Spinal cord (tissue), 10 donors: ENCODE measurements around the gene RASSF5. TPM values are rescaled to one million over a fixed set of nuclear protein-coding genes. Genes with fewer than 3 reads are reported as not detected.
"Not testable (repeated sequence)": the region's sequence is repeated elsewhere in the genome, so short reads cannot be mapped to it uniquely, and the experiment has no call there.

ENCODE experiments used
- DNase-seq, 6 donors: peaks; one replicate each; pipeline versions ENCODE4 v3.0.0 to v3.0.0-alpha.2; 2013 to 2015; ENCODE audit warnings: low spot score in 6 of 6, low read depth in 4 of 6
- H3K27ac ChIP-seq: one replicate; pipeline ENCODE4 v1.5.1; 2013; ENCODE audit warnings: low read depth, low read length, control low read depth
- H3K27me3 ChIP-seq: one replicate; pipeline ENCODE4 v1.6.1; 2013; ENCODE audit warnings: low read length; ENCODE audit not compliant: control insufficient read depth, insufficient read depth
- H3K36me3 ChIP-seq: one replicate; pipeline ENCODE4 v1.6.1; 2013; ENCODE audit warnings: low read length; ENCODE audit not compliant: control insufficient read depth, insufficient read depth
- H3K4me1 ChIP-seq: one replicate; pipeline ENCODE4 v1.6.1; 2013; ENCODE audit warnings: low read length; ENCODE audit not compliant: control insufficient read depth, insufficient read depth
- H3K4me3 ChIP-seq: one replicate; pipeline ENCODE4 v1.5.1; 2013; ENCODE audit warnings: low read depth, low read length, control low read depth
- H3K9me3 ChIP-seq: one replicate; pipeline ENCODE4 v1.6.1; 2013; ENCODE audit warnings: low read length; ENCODE audit not compliant: control insufficient read depth, insufficient read depth
- whole genome bisulfite sequencing: methylation state at CpG from one replicate; pipeline ENCODE4 v1.1.5; 2013; ENCODE audit warnings: missing lambda C conversion rate; ENCODE audit not compliant: insufficient coverage; 5-methylcytosine and 5-hydroxymethylcytosine counted together
- polyA plus RNA-seq, 2 donors: library from polyadenylated mRNA; unstranded; fragments of 120-200 nt; gene quantifications; one replicate each; pipeline ENCODE4 v1.2.1, GENCODE V29; 2013; ENCODE audit not compliant: insufficient read length in 2 of 2
- total RNA-seq, 2 donors: library from RNA; depleted of rRNA in 1 of 2; stranded (reverse); fragments of 120-200 nt in 1 of 2; fragments of >200 nt in 1 of 2; gene quantifications; one replicate each; pipeline versions ENCODE4 v1.2.3 to v1.2.4, GENCODE V29; 2013 to 2014
- donor health status: healthy.

Gene RASSF5
- total and polyA plus RNA-seq, 4 donors = 3.2 to 13.7 (median 9.8) TPM

DNA sequence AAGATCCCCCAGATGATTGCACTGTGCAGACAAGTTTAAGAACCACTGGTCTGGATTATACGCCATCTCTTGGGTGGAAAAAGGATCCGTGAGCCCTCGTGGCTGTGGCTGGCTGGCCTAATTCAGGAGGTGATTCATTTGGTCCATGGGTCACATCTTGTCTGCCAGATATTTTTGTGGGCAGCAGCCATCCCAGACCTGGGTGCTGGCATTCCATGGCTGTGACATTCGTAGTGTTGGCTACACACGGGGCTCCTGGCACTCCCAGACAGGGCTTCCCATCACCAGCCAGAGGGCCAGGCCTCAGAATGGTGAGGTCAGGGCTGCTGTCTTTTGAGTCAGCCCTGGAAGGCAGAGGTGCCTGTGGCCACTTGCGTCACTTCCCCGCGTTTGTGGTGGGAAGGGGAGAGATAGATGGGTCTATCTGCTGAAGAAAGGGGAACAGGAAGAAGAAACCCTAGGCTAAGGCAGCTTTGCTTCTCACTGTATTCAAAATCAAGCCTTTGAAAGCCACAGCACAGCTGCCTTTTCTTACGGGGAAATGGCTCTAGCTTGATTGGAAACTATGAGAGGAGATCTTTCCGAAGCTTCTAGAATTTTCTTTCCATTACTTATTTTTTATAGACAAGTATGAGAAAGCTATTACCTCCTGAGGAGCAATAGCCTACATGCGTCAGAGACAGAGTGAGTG is 72.6 kb downstream of the RASSF5 start:
- 82% methylated on average over 6 of the region's 11 CpGs for WGBS
- DNase-seq = peak in 1 of 6 donors; percentile 24

GRCh38 chr1:206580438-206581113 is 73.2 kb downstream of the RASSF5 start:
- Histone ChIP-seq H3K27ac (peak overlapping the region; percentile 16), H3K27me3 (no peaks in the 10 kb centered on the region), H3K9me3 (no peaks in the 10 kb centered on the region), H3K36me3 (peaks cover 6% of the 10 kb centered on the region), H3K4me3 (no peak overlapping the region), H3K4me1 (peaks cover 14% of the 10 kb centered on the region)
- 80% methylated on average over 5 of the region's 8 CpGs for WGBS
- no peak for DNase-seq

More for the DNA sequence above, 72.6 kb downstream of the RASSF5 start:
- H3K27me3 ChIP-seq = no peaks in the 10 kb centered on the region
- H3K27ac ChIP-seq = peak overlapping the region; percentile 16
- no peaks in the 10 kb centered on the region for H3K9me3 ChIP-seq
- peaks cover 15% of the 10 kb centered on the region for H3K4me1 ChIP-seq
- peaks cover 5% of the 10 kb centered on the region for H3K36me3 ChIP-seq
- no peak overlapping the region for H3K4me3 ChIP-seq

- 97% methylated on average over 3 of the region's 7 CpGs for WGBS
- H3K27ac ChIP-seq, DNase-seq, H3K9me3 ChIP-seq, H3K27me3 ChIP-seq, H3K4me3 ChIP-seq: not testable (repeated sequence)
- H3K4me1 ChIP-seq = peaks cover 10% of the 10 kb centered on the region
- H3K36me3 ChIP-seq = peaks cover 11% of the 10 kb centered on the region
These were observed 73.8 kb downstream of the RASSF5 start for GRCh38 chr1:206581114-206581497.

GRCh38 chr1:206581571-206581981 is 74.2 kb downstream of the RASSF5 start:
- Histone ChIP-seq H3K36me3 (peaks cover 16% of the 10 kb centered on the region), H3K27me3 (no peaks in the 10 kb centered on the region), H3K27ac (no peak overlapping the region), H3K9me3 (no peaks in the 10 kb centered on the region), H3K4me1 (peaks cover 10% of the 10 kb centered on the region), H3K4me3 (no peak overlapping the region)
- peak in 1 of 6 donors; percentile 33 for DNase-seq
- WGBS = 81% methylated on average over 7 of the region's 10 CpGs

GRCh38 chr1:206582537-206582936 is 75.2 kb downstream of the RASSF5 start:
- Histone ChIP-seq H3K36me3 (peaks cover 23% of the 10 kb centered on the region), H3K4me1 (peaks cover 10% of the 10 kb centered on the region), H3K27ac (no peak overlapping the region), H3K4me3 (no peak overlapping the region), H3K9me3 (no peaks in the 10 kb centered on the region), H3K27me3 (no peaks in the 10 kb centered on the region)
- DNase-seq = no peak
- WGBS = 96% methylated on average over 3 of the region's 5 CpGs

- H3K9me3 ChIP-seq = no peaks in the 10 kb centered on the region
- peaks cover 28% of the 10 kb centered on the region for H3K36me3 ChIP-seq
- no peaks in the 10 kb centered on the region for H3K27me3 ChIP-seq
- no peak overlapping the region for H3K27ac ChIP-seq
- no peak overlapping the region for H3K4me3 ChIP-seq
- WGBS = 73% methylated on average over 10 of the region's 18 CpGs
- no peak for DNase-seq
- H3K4me1 ChIP-seq = peaks cover 13% of the 10 kb centered on the region
These were observed 75.8 kb downstream of the RASSF5 start for GRCh38 chr1:206582971-206583706.

DNA sequence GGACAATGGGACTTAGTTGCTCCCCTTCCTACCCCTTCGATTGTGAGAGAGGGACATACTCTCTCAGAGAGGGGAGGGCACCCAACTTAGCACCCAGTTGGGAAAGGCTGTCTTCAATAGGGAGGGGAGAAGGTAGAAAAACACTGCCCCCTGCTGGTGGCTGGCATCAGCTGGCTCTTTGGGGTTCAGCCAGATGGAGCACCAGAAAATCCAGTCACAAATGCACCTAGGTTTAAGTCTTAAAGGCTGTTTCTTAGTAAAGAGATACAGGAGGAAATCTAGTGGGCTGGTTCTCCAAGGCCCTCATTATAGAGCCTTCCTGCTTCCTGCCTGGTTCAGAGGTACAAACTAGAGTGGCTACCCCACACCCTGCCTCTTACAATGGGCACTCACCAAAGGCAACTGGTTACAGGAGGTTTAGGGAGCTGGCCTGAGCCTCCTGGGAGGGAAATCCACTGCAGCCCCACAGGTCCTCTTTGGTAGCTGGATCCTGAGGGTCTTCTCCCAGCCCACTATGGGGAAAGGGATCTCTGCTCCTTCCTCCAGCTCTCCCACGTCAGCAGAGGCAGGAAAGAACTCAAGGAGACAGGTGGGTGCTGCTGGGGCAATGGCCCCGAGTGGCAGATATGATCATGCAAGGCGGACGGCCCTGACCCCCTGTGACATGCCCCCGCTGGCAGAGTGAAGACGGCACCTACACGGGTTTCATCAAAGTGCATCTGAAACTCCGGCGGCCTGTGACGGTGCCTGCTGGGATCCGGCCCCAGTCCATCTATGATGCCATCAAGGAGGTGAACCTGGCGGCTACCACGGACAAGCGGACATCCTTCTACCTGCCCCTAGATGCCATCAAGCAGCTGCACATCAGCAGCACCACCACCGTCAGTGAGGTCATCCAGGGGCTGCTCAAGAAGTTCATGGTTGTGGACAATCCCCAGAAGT is 76.6 kb downstream of the RASSF5 start:
- Histone ChIP-seq H3K4me1 (peaks cover 13% of the 10 kb centered on the region), H3K27ac (no peak overlapping the region), H3K9me3 (no peaks in the 10 kb centered on the region), H3K27me3 (no peaks in the 10 kb centered on the region), H3K4me3 (no peak overlapping the region), H3K36me3 (peaks cover 28% of the 10 kb centered on the region)
- peak in 5 of 6 donors; percentile 29 to 87 (median 49) for DNase-seq
- 88% methylated on average over 15 of the region's 16 CpGs for WGBS

- peaks cover 11% of the 10 kb centered on the region for H3K4me1 ChIP-seq
- no peaks in the 10 kb centered on the region for H3K9me3 ChIP-seq
- H3K27me3 ChIP-seq = no peaks in the 10 kb centered on the region
- no peak overlapping the region for H3K27ac ChIP-seq
- H3K36me3 ChIP-seq = peaks cover 28% of the 10 kb centered on the region
- no peak for DNase-seq
- H3K4me3 ChIP-seq = no peak overlapping the region
- WGBS = 79% methylated on average over 2 of the region's 4 CpGs
These were observed 77.4 kb downstream of the RASSF5 start for GRCh38 chr1:206584683-206585082.
